ENCODE results near the gene FGFR2. TPM values are rescaled to one million over a fixed set of nuclear protein-coding genes. Genes with fewer than 3 reads are reported as not detected.

FGFR2 gene
- total RNA-seq, 4 donors from 2014 or later: 41.6 to 79.3 (median 60.5) TPM

DNA sequence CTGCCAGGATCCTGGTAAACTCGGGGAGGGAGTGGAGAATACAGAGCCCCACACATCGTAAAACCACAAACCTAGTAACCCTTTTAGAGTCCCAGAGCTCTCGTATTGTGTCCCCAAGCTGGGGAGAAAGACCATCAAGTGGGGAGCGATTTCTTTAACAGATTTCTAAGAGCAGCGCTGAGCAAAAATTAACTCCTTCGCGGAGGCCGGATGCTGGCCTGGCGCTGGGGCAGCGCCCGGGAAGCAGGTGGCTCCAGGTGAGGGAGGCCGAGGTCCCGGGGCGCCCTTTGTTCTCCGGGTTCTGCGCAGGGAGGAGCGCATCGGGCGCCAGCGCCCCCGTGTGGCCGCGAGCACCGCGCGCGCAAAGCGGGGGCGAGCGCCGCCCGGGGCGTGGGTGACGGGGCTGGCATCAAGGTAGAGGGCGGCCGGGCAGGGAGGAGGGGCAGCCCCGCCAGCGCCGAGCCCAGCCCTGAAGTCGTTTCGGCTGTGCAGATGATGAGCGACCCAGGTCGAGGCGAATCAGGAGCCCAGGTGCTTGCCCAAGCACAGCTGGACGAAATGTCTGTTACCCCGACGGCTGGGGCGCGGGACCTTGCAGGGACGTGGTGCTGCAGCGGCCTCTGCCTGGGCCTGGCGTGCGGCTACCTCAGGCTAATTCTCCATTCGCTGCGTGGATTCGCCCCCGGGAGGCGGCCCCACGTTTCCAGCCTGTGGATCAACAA, 10.4 kb upstream of the FGFR2 start:
- Histone ChIP-seq H3K9me3 (no peaks in the 10 kb centered on the region), H3K4me3 (peak overlapping the region; percentile 17 to 48), H3K36me3 (no peaks in the 10 kb centered on the region), H3K27ac (peak overlapping the region in 1 of 4 donors; percentile 60), H3K27me3 (peaks cover 14% of the 10 kb centered on the region), H3K4me1 (peaks cover 0 to 14% (median 5%) of the 10 kb centered on the region in 3 donors)
- TF ChIP-seq EP300 (IDR thresholded peaks at IDR 0.05): no peak
- peak; percentile 88 to 97 (median 94) for TF ChIP-seq CTCF (IDR thresholded peaks at IDR 0.05)
- WGBS, 2 donors (ENCODE audit: low coverage in 1 of 2): 0% methylated on average over 1 to 6 of the region's 59 CpGs
- peak; percentile 76 for ATAC-seq

GRCh38 chr10:121607310-121608055, 9.2 kb upstream of the FGFR2 start:
- H3K4me3 ChIP-seq: no peak overlapping the region

DNA sequence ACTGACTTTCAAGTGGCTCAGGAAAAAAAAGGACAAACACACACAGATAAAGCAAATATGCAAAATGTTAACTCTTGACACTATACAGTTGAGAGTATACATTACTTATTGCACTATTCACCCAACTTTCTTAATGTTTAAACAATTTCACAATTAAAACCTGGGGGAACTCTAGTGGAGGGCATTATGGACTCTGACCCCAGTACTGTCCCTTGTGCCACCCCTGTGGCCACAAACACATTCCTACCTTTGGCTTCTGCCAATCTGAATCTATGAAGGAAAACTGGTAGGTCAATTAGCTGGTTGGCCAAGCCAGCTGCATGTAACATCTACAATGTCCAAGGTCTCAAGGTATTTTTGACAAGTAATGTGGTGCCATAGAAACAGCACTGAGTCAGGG, 7.5 kb upstream of the FGFR2 start:
- no peak for ATAC-seq
- Histone ChIP-seq H3K27ac (no peak overlapping the region), H3K9me3 (no peaks in the 10 kb centered on the region), H3K36me3 (no peaks in the 10 kb centered on the region), H3K4me3 (no peak overlapping the region), H3K27me3 (peaks cover 14% of the 10 kb centered on the region), H3K4me1 (peaks cover 0 to 14% (median 5%) of the 10 kb centered on the region in 3 donors)
- TF ChIP-seq POLR2A (IDR thresholded peaks at IDR 0.05): no peak
- TF ChIP-seq CTCF (IDR thresholded peaks at IDR 0.05): no peak
- no peak for TF ChIP-seq POLR2AphosphoS5 (IDR thresholded peaks at IDR 0.05)
- TF ChIP-seq EP300 (IDR thresholded peaks at IDR 0.05): no peak

More at GRCh38 chr10:121607310-121608055, 9.2 kb upstream of the FGFR2 start:
- H3K9me3 ChIP-seq: no peaks in the 10 kb centered on the region
- TF ChIP-seq POLR2A (IDR thresholded peaks at IDR 0.05): no peak
- TF ChIP-seq EP300 (IDR thresholded peaks at IDR 0.05): no peak
- TF ChIP-seq POLR2AphosphoS5 (IDR thresholded peaks at IDR 0.05): no peak
- no peak for TF ChIP-seq CTCF (IDR thresholded peaks at IDR 0.05)
- peaks cover 14% of the 10 kb centered on the region for H3K27me3 ChIP-seq
- H3K36me3 ChIP-seq: no peaks in the 10 kb centered on the region
- ATAC-seq: no peak
- WGBS, 2 donors (ENCODE audit: low coverage in 1 of 2): 81 to 89% methylated on average over 11 of the region's 11 CpGs
- peaks cover 0 to 14% (median 5%) of the 10 kb centered on the region in 3 donors for H3K4me1 ChIP-seq
- no peak overlapping the region for H3K27ac ChIP-seq

- 94 to 100% methylated on average over 1 to 5 of the region's 11 CpGs for WGBS, 2 donors (ENCODE audit: low coverage in 1 of 2)
Measured at GRCh38 chr10:121601458-121601857, 3.2 kb upstream of the FGFR2 start.

More at GRCh38 chr10:121601458-121601857, 3.2 kb upstream of the FGFR2 start:
- no peak for ATAC-seq
- TF ChIP-seq EP300 (IDR thresholded peaks at IDR 0.05) (no peak), POLR2AphosphoS5 (IDR thresholded peaks at IDR 0.05) (no peak), CTCF (IDR thresholded peaks at IDR 0.05) (no peak), POLR2A (IDR thresholded peaks at IDR 0.05) (no peak)
- Histone ChIP-seq H3K9me3 (no peaks in the 10 kb centered on the region), H3K27ac (no peak overlapping the region), H3K27me3 (peaks cover 16% of the 10 kb centered on the region), H3K36me3 (no peaks in the 10 kb centered on the region), H3K4me1 (peaks cover 0 to 24% (median 0%) of the 10 kb centered on the region in 3 donors), H3K4me3 (no peak overlapping the region)
